T-helper 1 cell (primary cell): ENCODE results near the gene RTN4RL1.

Source experiments
- DNase-seq, 5 donors: peaks; one replicate each; pipeline ENCODE4 v3.0.0-alpha.2; 2012 to 2020

Gene RTN4RL1

GRCh38 chr17:2043785-2044184 lies 18.7 kb upstream of the RTN4RL1 start:
- DNase-seq: no peak

- no peak for DNase-seq
Measured at GRCh38 chr17:2042933-2043332, 17.8 kb upstream of the RTN4RL1 start.

- DNase-seq: no peak
Measured at GRCh38 chr17:2042390-2042847, 17.3 kb upstream of the RTN4RL1 start.

- DNase-seq: peak; percentile 95 to 98 (median 96)
Measured at GRCh38 chr17:2041561-2042389, 16.6 kb upstream of the RTN4RL1 start, which contains the start of gene OVCA2. OVCA2 (plus strand) TSS chr17:2042022; CDS start chr17:2042048, 26 bp downstream.

GRCh38 chr17:2040942-2041560 lies 15.9 kb upstream of the RTN4RL1 start:
- no peak for DNase-seq

GRCh38 chr17:2040219-2040827 lies 15.2 kb upstream of the RTN4RL1 start:
- DNase-seq: no peak

- DNase-seq: no peak
Measured at GRCh38 chr17:2037155-2037554, 12.0 kb upstream of the RTN4RL1 start.

- DNase-seq: no peak
Measured at GRCh38 chr17:2035541-2036488, 10.7 kb upstream of the RTN4RL1 start.

- no peak for DNase-seq
Measured at GRCh38 chr17:2034806-2035540, 9.8 kb upstream of the RTN4RL1 start.

GRCh38 chr17:2034157-2034556 lies 9.0 kb upstream of the RTN4RL1 start:
- DNase-seq: no peak

- no peak for DNase-seq
Measured at GRCh38 chr17:2033153-2033552, 8.0 kb upstream of the RTN4RL1 start.

GRCh38 chr17:2030779-2031163 lies 5.6 kb upstream of the RTN4RL1 start:
- DNase-seq: no peak

GRCh38 chr17:2029911-2030778 lies 5.0 kb upstream of the RTN4RL1 start, which contains the start of gene DPH1:
DPH1 (plus strand) TSS chr17:2030153; CDS start chr17:2030170, 17 bp downstream.
- peak; percentile 70 to 85 (median 80) for DNase-seq

GRCh38 chr17:2028737-2029136 lies 3.6 kb upstream of the RTN4RL1 start:
- DNase-seq: no peak

- no peak for DNase-seq
Measured at GRCh38 chr17:2028234-2028614, 3.1 kb upstream of the RTN4RL1 start.

GRCh38 chr17:2027528-2028233 lies 2.5 kb upstream of the RTN4RL1 start:
- no peak for DNase-seq

GRCh38 chr17:2025622-2026309 lies 632 bp upstream of the RTN4RL1 start:
- DNase-seq: no peak

- no peak for DNase-seq
Measured at GRCh38 chr17:2024572-2025219, 438 bp downstream of the RTN4RL1 start.
